ENCODE measurements around the gene RAB3C.
"Not testable (repeated sequence)": the region's sequence is repeated elsewhere in the genome, so short reads cannot be mapped to it uniquely, and the experiment has no call there.

Gene RAB3C

GRCh38 chr5:58666598-58667581 lies 84.0 kb downstream of the RAB3C start:
- in situ Hi-C loops (cut with MboI; ENCODE audit: low pct_unique_long_range_greater_than_20kb, low sequenced_read_pairs), result no loop called here
- DNase-seq, result peak; percentile 20

- in situ Hi-C loops (cut with MboI; ENCODE audit: low pct_unique_long_range_greater_than_20kb, low sequenced_read_pairs), result no loop called here
- no peak for DNase-seq
Observed at GRCh38 chr5:58670582-58670981, 87.7 kb downstream of the RAB3C start.

GRCh38 chr5:58671155-58671554 lies 88.3 kb downstream of the RAB3C start:
- in situ Hi-C loops (cut with MboI; ENCODE audit: low pct_unique_long_range_greater_than_20kb, low sequenced_read_pairs), result no loop called here
- no peak for DNase-seq

- in situ Hi-C loops (cut with MboI; ENCODE audit: low pct_unique_long_range_greater_than_20kb, low sequenced_read_pairs), result no loop called here
- no peak for DNase-seq
Observed at GRCh38 chr5:58672521-58672920, 89.6 kb downstream of the RAB3C start.

- DNase-seq, result no peak
- in situ Hi-C loops (cut with MboI; ENCODE audit: low pct_unique_long_range_greater_than_20kb, low sequenced_read_pairs), result no loop called here
Observed at GRCh38 chr5:58674070-58674469, 91.2 kb downstream of the RAB3C start.

GRCh38 chr5:58674711-58675110 lies 91.8 kb downstream of the RAB3C start:
- no peak for DNase-seq
- in situ Hi-C loops (cut with MboI; ENCODE audit: low pct_unique_long_range_greater_than_20kb, low sequenced_read_pairs), result no loop called here

- in situ Hi-C loops (cut with MboI; ENCODE audit: low pct_unique_long_range_greater_than_20kb, low sequenced_read_pairs), result no loop called here
Observed at GRCh38 chr5:58675341-58675740, 92.5 kb downstream of the RAB3C start.

GRCh38 chr5:58677650-58678049 lies 94.8 kb downstream of the RAB3C start:
- in situ Hi-C loops (cut with MboI; ENCODE audit: low pct_unique_long_range_greater_than_20kb, low sequenced_read_pairs), result no loop called here
- no peak for DNase-seq

More at GRCh38 chr5:58675341-58675740, 92.5 kb downstream of the RAB3C start:
- peak; percentile 31 for DNase-seq

- in situ Hi-C loops (cut with MboI; ENCODE audit: low pct_unique_long_range_greater_than_20kb, low sequenced_read_pairs), result no loop called here
- DNase-seq, result no peak
Observed at GRCh38 chr5:58680503-58680902, 97.6 kb downstream of the RAB3C start.

GRCh38 chr5:58681943-58682342 lies 99.1 kb downstream of the RAB3C start:
- in situ Hi-C loops (cut with MboI; ENCODE audit: low pct_unique_long_range_greater_than_20kb, low sequenced_read_pairs), result no loop called here
- DNase-seq, result no peak

- in situ Hi-C loops (cut with MboI; ENCODE audit: low pct_unique_long_range_greater_than_20kb, low sequenced_read_pairs), result no loop called here
- no peak for DNase-seq
Observed at GRCh38 chr5:58683567-58683966, 100.7 kb downstream of the RAB3C start.

- DNase-seq, result no peak
- in situ Hi-C loops (cut with MboI; ENCODE audit: low pct_unique_long_range_greater_than_20kb, low sequenced_read_pairs), result no loop called here
Observed at GRCh38 chr5:58687079-58687478, 104.2 kb downstream of the RAB3C start.

GRCh38 chr5:58687595-58687994 lies 104.7 kb downstream of the RAB3C start:
- in situ Hi-C loops (cut with MboI; ENCODE audit: low pct_unique_long_range_greater_than_20kb, low sequenced_read_pairs), result no loop called here
- DNase-seq, result no peak

GRCh38 chr5:58699088-58699761 lies 116.3 kb downstream of the RAB3C start:
- in situ Hi-C loops (cut with MboI; ENCODE audit: low pct_unique_long_range_greater_than_20kb, low sequenced_read_pairs); DNase-seq: not testable (repeated sequence)

- DNase-seq, result no peak
- in situ Hi-C loops (cut with MboI; ENCODE audit: low pct_unique_long_range_greater_than_20kb, low sequenced_read_pairs), result no loop called here
Observed at GRCh38 chr5:58699762-58700118, 116.9 kb downstream of the RAB3C start.

GRCh38 chr5:58703925-58704555 lies 121.2 kb downstream of the RAB3C start:
- DNase-seq, result peak; percentile 34
- in situ Hi-C loops (cut with MboI; ENCODE audit: low pct_unique_long_range_greater_than_20kb, low sequenced_read_pairs), result no loop called here

- in situ Hi-C loops (cut with MboI; ENCODE audit: low pct_unique_long_range_greater_than_20kb, low sequenced_read_pairs), result no loop called here
- no peak for DNase-seq
Observed at GRCh38 chr5:58706736-58707135, 123.9 kb downstream of the RAB3C start.

GRCh38 chr5:58708456-58708855 lies 125.6 kb downstream of the RAB3C start:
- no peak for DNase-seq
- in situ Hi-C loops (cut with MboI; ENCODE audit: low pct_unique_long_range_greater_than_20kb, low sequenced_read_pairs), result no loop called here

GRCh38 chr5:58710425-58710824 lies 127.5 kb downstream of the RAB3C start:
- DNase-seq; in situ Hi-C loops (cut with MboI; ENCODE audit: low pct_unique_long_range_greater_than_20kb, low sequenced_read_pairs): not testable (repeated sequence)

GRCh38 chr5:58710871-58711270 lies 128.0 kb downstream of the RAB3C start:
- in situ Hi-C loops (cut with MboI; ENCODE audit: low pct_unique_long_range_greater_than_20kb, low sequenced_read_pairs), result no loop called here

More at GRCh38 chr5:58710871-58711270, 128.0 kb downstream of the RAB3C start:
- no peak for DNase-seq

Data from KBM-7 (cell line).